Fibroblast of the conjunctiva (primary cell): ENCODE data around the gene MTHFD1.
A peak's percentile ranks its signal among the peaks of the same experiment; 100 is the strongest.
"Not testable (repeated sequence)": the region's sequence is repeated elsewhere in the genome, so short reads cannot be mapped to it uniquely, and the experiment has no call there.

Source experiments
- DNase-seq: peaks from one replicate; pipeline ENCODE4 v3.0.0-alpha.2; 2010; ENCODE audit warnings: low read depth

Gene MTHFD1

GRCh38 chr14:64387782-64388532 lies at the start of gene MTHFD1:
Gene MTHFD1, plus strand, starts transcription at chr14:64388353. Its CDS starts 75 bp downstream, at chr14:64388428.
- DNase-seq: peak; percentile 100

GRCh38 chr14:64338616-64339316 lies 49.4 kb upstream of the MTHFD1 start:
- DNase-seq: peak; percentile 97

GRCh38 chr14:64340560-64341196 lies 47.5 kb upstream of the MTHFD1 start:
- no peak for DNase-seq

- DNase-seq: no peak
Observed at GRCh38 chr14:64347748-64348147, 40.4 kb upstream of the MTHFD1 start.

GRCh38 chr14:64349741-64350490 lies 38.2 kb upstream of the MTHFD1 start:
- DNase-seq: no peak

- DNase-seq: no peak
Observed at GRCh38 chr14:64363265-64363846, 24.8 kb upstream of the MTHFD1 start.

GRCh38 chr14:64364907-64365306 lies 23.2 kb upstream of the MTHFD1 start:
- peak; percentile 28 for DNase-seq

GRCh38 chr14:64365358-64365889 lies 22.7 kb upstream of the MTHFD1 start:
- DNase-seq: not testable (repeated sequence)

- DNase-seq: no peak
Observed at GRCh38 chr14:64369201-64369600, 19.0 kb upstream of the MTHFD1 start.

GRCh38 chr14:64387232-64387781 lies 846 bp upstream of the MTHFD1 start:
- DNase-seq: no peak

GRCh38 chr14:64388533-64389285 lies 556 bp downstream of the MTHFD1 start:
- no peak for DNase-seq

- no peak for DNase-seq
Observed at GRCh38 chr14:64391113-64391725, 3.1 kb downstream of the MTHFD1 start.

- DNase-seq: no peak
Observed at GRCh38 chr14:64391986-64392385, 3.8 kb downstream of the MTHFD1 start.

GRCh38 chr14:64393189-64393726 lies 5.1 kb downstream of the MTHFD1 start:
- DNase-seq: not testable (repeated sequence)

- no peak for DNase-seq
Observed at GRCh38 chr14:64394423-64394822, 6.3 kb downstream of the MTHFD1 start.

GRCh38 chr14:64394977-64395633 lies 7.0 kb downstream of the MTHFD1 start:
- no peak for DNase-seq

GRCh38 chr14:64400829-64401459 lies 12.8 kb downstream of the MTHFD1 start:
- DNase-seq: no peak

GRCh38 chr14:64401949-64402348 lies 13.8 kb downstream of the MTHFD1 start:
- no peak for DNase-seq

GRCh38 chr14:64405295-64405694 lies 17.1 kb downstream of the MTHFD1 start:
- DNase-seq: no peak
